Left lung (tissue), 10 donors: ENCODE data around the gene FGGY. TPM values are rescaled to one million over a fixed set of nuclear protein-coding genes. Genes with fewer than 3 reads are reported as not detected.
A peak's percentile ranks its signal among the peaks of the same experiment; 100 is the strongest.
"Not testable (repeated sequence)": the region's sequence is repeated elsewhere in the genome, so short reads cannot be mapped to it uniquely, and the experiment has no call there.

Experiments
- ATAC-seq: fragments of 200-7000 bp; cut with Tn5 transposase; one replicate; pipeline ENCODE4 v1.9.1; 2020; ENCODE audit warnings: moderate library complexity
- DNase-seq, 4 donors: peaks; one replicate each; pipeline ENCODE4 v3.0.0-alpha.2; 2013 to 2020
- H3K27ac ChIP-seq, 2 donors: fragments of 200-600 bp; sonication (generic) in 1 of 2; one replicate each; pipeline versions ENCODE4 v1.5.0 to v1.8.0; 2020 to 2021
- H3K27me3 ChIP-seq, 2 donors: fragments of 200-600 bp; sonication (generic) in 1 of 2; one replicate each; pipeline versions ENCODE4 v1.5.0 to v1.8.0; 2020 to 2021
- H3K36me3 ChIP-seq, 2 donors: fragments of 200-600 bp; sonication (generic) in 1 of 2; one replicate each; pipeline versions ENCODE4 v1.5.0 to v1.8.0; 2020 to 2021
- H3K4me1 ChIP-seq, 2 donors: fragments of 200-600 bp; one replicate each; pipeline ENCODE4 v1.8.0; 2021
- H3K4me3 ChIP-seq, 2 donors: fragments of 200-600 bp; sonication (generic) in 1 of 2; one replicate each; pipeline versions ENCODE4 v1.5.0 to v1.8.0; 2020 to 2021; ENCODE audit warnings: mild to moderate bottlenecking in 1 of 2
- H3K9me3 ChIP-seq, 2 donors: fragments of 200-600 bp; sonication (generic) in 1 of 2; one replicate each; pipeline versions ENCODE4 v1.5.0 to v1.8.0; 2020 to 2021
- intact Hi-C, 2 donors: fragments of 100-400 bp; cut with DNase I; formaldehyde crosslinking; loops; one replicate each; pipeline versions ENCODE4 v1.11.2 to v1.14.2; 2022
- polyA plus RNA-seq, 6 donors: library from polyadenylated mRNA; unstranded; fragments of 120-200 nt; gene quantifications; one replicate each; pipeline ENCODE4 v1.2.1, GENCODE V29; 2013; ENCODE audit not compliant: insufficient read length in 6 of 6
- total RNA-seq, 2 donors: library from RNA; stranded (reverse); fragmentation: NEBNext Ultra II Directional; extraction: Animal tissue kit (Norgen Biotek cat#: 25700); gene quantifications; one replicate each; pipeline ENCODE4 v1.2.1, GENCODE V29; 2021
- TF ChIP-seq, protein P1 (sequence below), 2 donors: fragments of 200-600 bp; sonication (generic) in 1 of 2; IDR thresholded peaks; one replicate each; pipeline versions ENCODE4 v1.5.0 to v1.8.0; 2021; ENCODE audit warnings: antibody characterized with exemption in 2 of 2
- donor health status: DM: no; HTN: yes; CAD: no.
- donor health status: DM: no; HTN: no; CAD: no.

The FGGY gene
- total and polyA plus RNA-seq, 8 donors: 13.5 to 22.7 (median 18.4) TPM

DNA sequence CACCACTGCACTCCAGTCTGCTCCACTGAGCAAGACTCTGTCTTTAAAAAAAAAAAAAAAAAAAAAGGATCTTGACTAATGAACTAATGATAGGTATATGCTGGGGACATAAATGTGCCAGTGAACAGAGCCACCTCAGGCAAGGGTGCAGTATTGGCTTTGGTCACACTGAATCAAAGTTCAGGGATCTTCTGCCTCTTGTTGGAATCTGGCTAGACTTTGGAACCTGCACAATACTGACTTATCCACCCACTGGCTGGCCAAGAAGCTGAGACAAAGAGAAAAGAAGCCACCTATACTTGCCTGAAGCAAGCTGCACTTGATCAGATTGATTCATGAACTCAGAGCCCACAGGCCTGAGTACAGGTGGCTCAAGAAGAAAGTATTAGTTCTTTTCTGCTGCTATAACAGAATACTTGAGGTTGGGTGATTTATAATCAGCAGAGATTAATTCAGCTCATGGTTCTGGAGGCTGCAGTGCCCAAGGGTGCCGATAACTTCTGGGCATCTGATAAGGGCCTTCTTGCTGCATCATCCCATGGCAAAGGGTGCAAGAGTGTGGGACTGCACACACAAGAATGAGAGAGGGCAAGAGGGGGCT, 172.0 kb downstream of the FGGY start:
- DNase-seq: no peak

GRCh38 chr1:59471991-59472570, 175.2 kb downstream of the FGGY start:
- intact Hi-C loops: not testable (repeated sequence)

More for the DNA sequence above, 172.0 kb downstream of the FGGY start:
- no peak overlapping the region for H3K4me3 ChIP-seq
- TF ChIP-seq, protein P1, sequence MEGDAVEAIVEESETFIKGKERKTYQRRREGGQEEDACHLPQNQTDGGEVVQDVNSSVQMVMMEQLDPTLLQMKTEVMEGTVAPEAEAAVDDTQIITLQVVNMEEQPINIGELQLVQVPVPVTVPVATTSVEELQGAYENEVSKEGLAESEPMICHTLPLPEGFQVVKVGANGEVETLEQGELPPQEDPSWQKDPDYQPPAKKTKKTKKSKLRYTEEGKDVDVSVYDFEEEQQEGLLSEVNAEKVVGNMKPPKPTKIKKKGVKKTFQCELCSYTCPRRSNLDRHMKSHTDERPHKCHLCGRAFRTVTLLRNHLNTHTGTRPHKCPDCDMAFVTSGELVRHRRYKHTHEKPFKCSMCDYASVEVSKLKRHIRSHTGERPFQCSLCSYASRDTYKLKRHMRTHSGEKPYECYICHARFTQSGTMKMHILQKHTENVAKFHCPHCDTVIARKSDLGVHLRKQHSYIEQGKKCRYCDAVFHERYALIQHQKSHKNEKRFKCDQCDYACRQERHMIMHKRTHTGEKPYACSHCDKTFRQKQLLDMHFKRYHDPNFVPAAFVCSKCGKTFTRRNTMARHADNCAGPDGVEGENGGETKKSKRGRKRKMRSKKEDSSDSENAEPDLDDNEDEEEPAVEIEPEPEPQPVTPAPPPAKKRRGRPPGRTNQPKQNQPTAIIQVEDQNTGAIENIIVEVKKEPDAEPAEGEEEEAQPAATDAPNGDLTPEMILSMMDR (IDR thresholded peaks at IDR 0.05): no peak
- no peaks in the 10 kb centered on the region for H3K4me1 ChIP-seq
- intact Hi-C loops: no loop called here
- no peaks in the 10 kb centered on the region for H3K27me3 ChIP-seq
- H3K36me3 ChIP-seq: no peaks in the 10 kb centered on the region
- H3K9me3 ChIP-seq: no peaks in the 10 kb centered on the region
- ATAC-seq: no peak
- H3K27ac ChIP-seq: no peak overlapping the region

GRCh38 chr1:59473831-59474230, 176.9 kb downstream of the FGGY start:
- no peaks in the 10 kb centered on the region for H3K9me3 ChIP-seq
- DNase-seq: no peak
- no peaks in the 10 kb centered on the region for H3K36me3 ChIP-seq
- H3K27me3 ChIP-seq: no peaks in the 10 kb centered on the region
- TF ChIP-seq, protein P1 (IDR thresholded peaks at IDR 0.05): no peak
- no peak overlapping the region for H3K4me3 ChIP-seq
- no peak overlapping the region for H3K27ac ChIP-seq
- no peak for ATAC-seq
- H3K4me1 ChIP-seq: no peaks in the 10 kb centered on the region
- intact Hi-C loops: no loop called here

More at GRCh38 chr1:59471991-59472570, 175.2 kb downstream of the FGGY start:
- H3K9me3 ChIP-seq, H3K4me1 ChIP-seq, ATAC-seq, H3K27ac ChIP-seq, H3K36me3 ChIP-seq, H3K27me3 ChIP-seq, H3K4me3 ChIP-seq: not testable (repeated sequence)
- DNase-seq: peak in 1 of 4 donors; percentile 72

DNA sequence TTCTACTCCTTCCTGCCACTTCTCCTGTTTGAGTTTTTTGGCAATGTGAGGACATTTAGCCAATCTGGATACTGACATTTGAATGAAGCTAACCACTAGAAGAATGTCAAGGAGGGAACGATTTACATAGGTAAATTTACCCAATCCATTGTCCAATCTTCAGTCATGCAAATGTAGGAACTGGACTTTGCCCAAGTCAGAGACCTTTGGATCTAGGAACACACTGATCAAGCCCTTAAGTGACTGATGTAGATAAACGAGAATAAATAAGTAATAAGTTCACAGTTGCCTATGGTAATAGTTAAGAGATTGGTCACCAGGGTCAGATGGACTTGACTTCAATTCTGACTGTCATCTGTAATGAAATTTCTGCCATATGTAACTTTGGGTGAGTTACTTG, 177.6 kb downstream of the FGGY start:
- Histone ChIP-seq H3K27ac (no peak overlapping the region), H3K27me3 (no peaks in the 10 kb centered on the region), H3K9me3 (no peaks in the 10 kb centered on the region), H3K4me3 (no peak overlapping the region), H3K4me1 (no peaks in the 10 kb centered on the region), H3K36me3 (no peaks in the 10 kb centered on the region)
- ATAC-seq: no peak
- intact Hi-C loops: no loop called here
- TF ChIP-seq, protein P1 (IDR thresholded peaks at IDR 0.05): no peak
- no peak for DNase-seq

- DNase-seq (no peak), ATAC-seq (no peak)
- Histone ChIP-seq H3K36me3 (no peaks in the 10 kb centered on the region), H3K27ac (no peak overlapping the region), H3K4me3 (no peak overlapping the region), H3K27me3 (no peaks in the 10 kb centered on the region), H3K4me1 (no peaks in the 10 kb centered on the region), H3K9me3 (no peaks in the 10 kb centered on the region)
- TF ChIP-seq, protein P1 (IDR thresholded peaks at IDR 0.05): no peak
- intact Hi-C loops: no loop called here
These were observed 178.8 kb downstream of the FGGY start for GRCh38 chr1:59475737-59476136.

DNA sequence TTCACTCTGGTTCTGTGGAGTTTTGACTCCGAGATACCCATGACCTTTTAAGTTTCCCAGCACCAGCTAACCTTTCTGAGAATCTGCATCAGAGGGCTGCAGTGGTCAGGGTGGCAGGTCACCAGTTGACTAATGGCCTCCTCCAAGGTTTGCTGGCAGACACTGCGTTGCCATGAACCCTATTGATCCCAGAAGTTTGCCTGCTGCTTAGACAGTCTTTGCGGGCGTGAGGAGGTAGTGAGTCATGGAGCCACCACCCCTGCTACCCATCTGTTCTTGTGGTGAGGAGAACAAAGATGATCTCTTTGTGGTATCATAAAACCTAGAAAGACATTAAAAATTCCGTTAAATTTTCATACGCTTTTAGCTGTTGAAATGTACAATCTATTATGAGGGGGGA, 180.4 kb downstream of the FGGY start:
- Histone ChIP-seq H3K36me3 (no peaks in the 10 kb centered on the region), H3K9me3 (no peaks in the 10 kb centered on the region), H3K27ac (no peak overlapping the region), H3K27me3 (no peaks in the 10 kb centered on the region), H3K4me1 (no peaks in the 10 kb centered on the region), H3K4me3 (no peak overlapping the region)
- TF ChIP-seq, protein P1 (IDR thresholded peaks at IDR 0.05): no peak
- intact Hi-C loops: no loop called here
- ATAC-seq (no peak), DNase-seq (no peak)
